GM10266 (cell line): ENCODE measurements around the gene GNPAT.

Experiments
- DNase-seq: peaks from one replicate; pipeline ENCODE4 v3.0.0; 2012; ENCODE audit errors: extremely low spot score
- CTCF ChIP-seq: IDR thresholded peaks from 2 replicates; pipeline ENCODE4 v1.5.1; 2012; ENCODE audit warnings: mild to moderate bottlenecking, low read depth; ENCODE audit not compliant: control insufficient read depth, insufficient read depth; ENCODE audit errors: missing control alignments

Gene GNPAT

GRCh38 chr1:231260351-231260750 is 19.3 kb downstream of the GNPAT start:
- TF ChIP-seq CTCF, result no peak
- DNase-seq, result no peak

- no peak for DNase-seq
- TF ChIP-seq CTCF, result no peak
These were observed 23.6 kb downstream of the GNPAT start for GRCh38 chr1:231264642-231265041.

GRCh38 chr1:231265379-231265778 is 24.4 kb downstream of the GNPAT start:
- no peak for TF ChIP-seq CTCF
- DNase-seq, result no peak

GRCh38 chr1:231266811-231267322 is 25.9 kb downstream of the GNPAT start:
- no peak for DNase-seq
- no peak for TF ChIP-seq CTCF

- DNase-seq, result no peak
- TF ChIP-seq CTCF, result no peak
These were observed 31.2 kb downstream of the GNPAT start for GRCh38 chr1:231272173-231272572.

GRCh38 chr1:231272880-231273279 is 31.9 kb downstream of the GNPAT start:
- DNase-seq, result no peak
- no peak for TF ChIP-seq CTCF

GRCh38 chr1:231274119-231274825 is 33.3 kb downstream of the GNPAT start:
- no peak for DNase-seq
- TF ChIP-seq CTCF, result no peak
